Kidney epithelial cell (primary cell): ENCODE data around the gene PBX1. TPM values are rescaled to one million over a fixed set of nuclear protein-coding genes. Genes with fewer than 3 reads are reported as not detected.

Experiments used
- DNase-seq: peaks from one replicate; pipeline ENCODE4 v3.0.0-alpha.2; 2010; ENCODE audit warnings: low read depth
- H3K27me3 ChIP-seq: 2 replicates; pipeline ENCODE4 v1.6.0; 2011; ENCODE audit warnings: low read length; ENCODE audit not compliant: control insufficient read depth, insufficient read depth
- H3K36me3 ChIP-seq: 2 replicates; pipeline ENCODE4 v1.5.1; 2011; ENCODE audit warnings: low read length; ENCODE audit not compliant: control insufficient read depth, insufficient read depth
- H3K4me3 ChIP-seq: 2 replicates; pipeline ENCODE4 v1.5.1; 2011; ENCODE audit warnings: low read depth, mild to moderate bottlenecking, control low read depth, low read length
- CTCF ChIP-seq: IDR thresholded peaks from 2 replicates; pipeline ENCODE4 v1.5.1; 2011; ENCODE audit warnings: mild to moderate bottlenecking, moderate library complexity, low read length, control low read depth, inconsistent platforms; ENCODE audit not compliant: insufficient read depth, poor library complexity, severe bottlenecking
- total RNA-seq: library from RNA; depleted of rRNA; stranded (reverse); fragments of >200 nt; gene quantifications from 2 replicates; pipeline ENCODE4 v1.2.3, GENCODE V29; 2015

Gene PBX1
- total RNA-seq, 1 donor from 2014 or later, result 5.7 TPM

- Histone ChIP-seq H3K27me3 (no peaks in the 10 kb centered on the region), H3K4me3 (no peak overlapping the region), H3K36me3 (no peaks in the 10 kb centered on the region)
- no peak for TF ChIP-seq CTCF
- DNase-seq, result no peak
Observed at GRCh38 chr1:164836614-164837018, 277.6 kb downstream of the PBX1 start.

GRCh38 chr1:164838786-164839185 lies 279.8 kb downstream of the PBX1 start:
- H3K36me3 ChIP-seq, result no peaks in the 10 kb centered on the region
- H3K27me3 ChIP-seq, result no peaks in the 10 kb centered on the region
- TF ChIP-seq CTCF, result no peak
- DNase-seq, result no peak
- H3K4me3 ChIP-seq, result no peak overlapping the region

GRCh38 chr1:164840936-164841335 lies 282.0 kb downstream of the PBX1 start:
- Histone ChIP-seq H3K36me3 (no peaks in the 10 kb centered on the region), H3K27me3 (no peaks in the 10 kb centered on the region), H3K4me3 (no peak overlapping the region)
- DNase-seq, result no peak
- no peak for TF ChIP-seq CTCF

GRCh38 chr1:164841702-164842465 lies 282.9 kb downstream of the PBX1 start:
- Histone ChIP-seq H3K27me3 (no peaks in the 10 kb centered on the region), H3K36me3 (no peaks in the 10 kb centered on the region), H3K4me3 (no peak overlapping the region)
- no peak for DNase-seq
- no peak for TF ChIP-seq CTCF

- no peak for TF ChIP-seq CTCF
Observed at GRCh38 chr1:164842870-164843269, 283.9 kb downstream of the PBX1 start.

GRCh38 chr1:164843743-164844500 lies 284.9 kb downstream of the PBX1 start:
- no peak for DNase-seq

More at GRCh38 chr1:164842870-164843269, 283.9 kb downstream of the PBX1 start:
- no peak for DNase-seq
- no peaks in the 10 kb centered on the region for H3K27me3 ChIP-seq
- H3K4me3 ChIP-seq, result no peak overlapping the region
- H3K36me3 ChIP-seq, result no peaks in the 10 kb centered on the region

More at GRCh38 chr1:164843743-164844500, 284.9 kb downstream of the PBX1 start:
- H3K27me3 ChIP-seq, result no peaks in the 10 kb centered on the region
- no peaks in the 10 kb centered on the region for H3K36me3 ChIP-seq
- TF ChIP-seq CTCF, result no peak
- H3K4me3 ChIP-seq, result no peak overlapping the region
